Effector memory CD4-positive, alpha-beta T cell (primary cell): ENCODE data around the gene GOLGA5.
A peak's percentile ranks its signal among the peaks of the same experiment; 100 is the strongest.

Experiments
- DNase-seq, 3 donors: peaks; one replicate each; pipeline ENCODE4 v3.0.0-alpha.2; 2020
- H3K27ac ChIP-seq: 2 replicates; pipeline ENCODE4 v1.7.0; 2013; ENCODE audit warnings: mild to moderate bottlenecking, low read length, moderate library complexity; ENCODE audit not compliant: insufficient read depth, poor library complexity, severe bottlenecking
- H3K27me3 ChIP-seq: replicated peaks from 2 replicates; pipeline ENCODE4 v1.7.0; 2013; ENCODE audit warnings: mild to moderate bottlenecking, low read length; ENCODE audit not compliant: insufficient read depth, control insufficient read depth, poor library complexity, severe bottlenecking
- H3K36me3 ChIP-seq: 2 replicates; pipeline ENCODE4 v1.7.0; 2013; ENCODE audit warnings: mild to moderate bottlenecking, low read length, moderate library complexity; ENCODE audit not compliant: control insufficient read depth, insufficient read depth
- H3K4me1 ChIP-seq: 2 replicates; pipeline ENCODE4 v1.7.0; 2013; ENCODE audit warnings: low read length, mild to moderate bottlenecking; ENCODE audit not compliant: control insufficient read depth, insufficient read depth, poor library complexity, severe bottlenecking
- H3K4me3 ChIP-seq: 2 replicates; pipeline ENCODE4 v1.7.0; 2013; ENCODE audit warnings: low read length, low read depth, mild to moderate bottlenecking; ENCODE audit not compliant: insufficient read depth, poor library complexity, severe bottlenecking
- H3K9me3 ChIP-seq: 2 replicates; pipeline ENCODE4 v1.7.0; 2013; ENCODE audit warnings: mild to moderate bottlenecking, low read length, moderate library complexity; ENCODE audit not compliant: control insufficient read depth

GOLGA5 gene

DNA sequence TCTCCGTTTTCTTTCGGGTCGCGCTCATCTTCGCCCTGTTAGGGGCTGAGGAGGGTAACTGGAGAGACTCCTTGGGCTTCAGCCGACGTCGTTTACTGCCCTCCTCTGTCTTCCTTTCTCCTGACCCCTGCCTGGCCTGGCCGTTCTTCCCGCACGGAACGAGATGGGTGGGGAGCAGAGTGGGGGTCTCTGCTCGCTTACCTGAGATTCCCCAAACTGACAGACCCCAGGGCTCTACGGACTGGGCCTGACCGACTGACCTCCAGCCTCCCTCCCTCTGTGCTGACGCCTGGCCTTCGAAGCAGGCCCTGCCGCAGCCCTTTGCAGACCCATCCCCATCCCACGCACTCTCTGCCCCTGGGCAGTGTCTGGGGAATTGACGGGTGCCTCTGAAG lies 439 bp downstream of the GOLGA5 start:
- no peak for DNase-seq
- Histone ChIP-seq H3K27ac (peak overlapping the region; percentile 79), H3K9me3 (peaks cover 4% of the 10 kb centered on the region), H3K27me3 (no peaks in the 10 kb centered on the region), H3K4me3 (peak overlapping the region; percentile 87), H3K4me1 (peaks cover 9% of the 10 kb centered on the region), H3K36me3 (peaks cover 11% of the 10 kb centered on the region)

DNA sequence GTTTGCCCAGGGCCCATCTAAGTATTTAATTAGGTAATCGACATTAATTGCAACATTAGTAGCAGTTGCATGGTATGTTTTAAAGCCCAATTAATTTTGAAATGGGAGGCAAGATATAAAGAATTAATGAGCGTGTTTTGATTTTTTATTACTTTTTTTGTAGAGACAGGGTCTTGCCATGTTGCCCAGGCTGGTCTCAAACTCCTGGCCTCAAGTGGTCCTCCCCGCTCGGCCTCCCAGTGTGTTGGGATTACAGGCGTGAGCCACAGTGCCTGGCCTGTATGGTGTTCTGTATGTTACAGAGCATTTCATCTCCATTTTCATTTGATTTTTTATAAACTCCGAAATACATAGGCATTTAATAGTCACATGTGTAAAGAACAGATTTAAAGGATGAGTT lies 856 bp downstream of the GOLGA5 start:
- DNase-seq, result no peak
- H3K36me3 ChIP-seq, result peaks cover 11% of the 10 kb centered on the region
- H3K27me3 ChIP-seq, result no peaks in the 10 kb centered on the region
- peaks cover 9% of the 10 kb centered on the region for H3K4me1 ChIP-seq
- peaks cover 3% of the 10 kb centered on the region for H3K9me3 ChIP-seq
- peak overlapping the region; percentile 87 for H3K4me3 ChIP-seq
- H3K27ac ChIP-seq, result peak overlapping the region; percentile 79

DNA sequence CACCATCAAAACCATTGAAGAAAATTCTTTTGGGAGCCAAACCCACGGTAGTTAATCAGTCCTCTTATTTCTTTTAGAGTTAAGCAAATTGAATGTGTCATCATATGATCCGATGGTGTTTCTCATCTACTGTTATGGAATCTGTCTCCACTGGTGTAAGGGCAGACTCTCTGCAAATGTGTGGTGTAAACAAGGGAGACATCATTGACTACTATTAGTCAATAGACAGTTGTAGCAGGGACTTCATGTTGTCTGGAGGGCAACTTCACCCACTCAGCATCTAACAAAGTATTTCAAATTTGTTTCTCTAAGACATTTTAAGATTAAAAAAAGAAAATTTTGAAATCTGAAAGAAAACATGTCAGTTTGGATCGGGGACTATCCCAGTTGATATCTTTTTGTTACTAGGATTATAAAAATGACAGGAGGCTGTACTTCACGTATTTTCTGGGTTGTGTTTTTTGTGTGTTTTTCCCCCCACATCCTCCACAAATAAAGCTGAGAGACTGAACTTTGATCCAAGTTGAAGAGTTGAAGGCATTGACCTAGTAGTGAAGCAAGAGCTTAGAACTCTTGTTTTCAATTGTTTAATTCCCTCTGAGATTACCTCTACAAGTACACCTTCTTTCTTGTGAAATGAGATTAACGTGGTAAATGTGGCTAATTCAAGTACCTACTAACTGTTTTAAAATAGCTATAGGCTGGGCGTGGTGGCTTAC lies 4.0 kb downstream of the GOLGA5 start:
- Histone ChIP-seq H3K27me3 (no peaks in the 10 kb centered on the region), H3K9me3 (no peaks in the 10 kb centered on the region), H3K27ac (no peak overlapping the region), H3K4me3 (no peak overlapping the region), H3K4me1 (peaks cover 12% of the 10 kb centered on the region), H3K36me3 (peaks cover 11% of the 10 kb centered on the region)
- DNase-seq, result no peak

DNA sequence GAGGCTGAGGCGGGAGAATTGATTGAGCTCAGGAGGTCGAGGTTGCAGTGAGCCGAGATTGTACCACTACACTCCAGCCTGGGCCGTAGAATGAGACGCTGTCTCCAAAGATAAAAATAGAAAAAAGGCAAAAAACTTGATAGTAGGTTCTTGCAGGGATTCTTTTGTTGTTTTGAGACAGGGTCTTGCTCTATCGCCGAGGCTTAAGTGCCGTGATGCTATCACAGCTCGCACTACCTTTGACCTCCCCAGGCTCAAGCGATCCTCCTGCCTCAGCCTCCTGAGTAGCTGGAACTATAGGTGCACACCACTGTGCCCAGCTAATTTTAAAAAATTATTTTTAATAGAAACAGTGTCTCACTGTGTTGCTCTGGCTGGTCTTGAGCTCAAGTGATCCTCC lies 4.7 kb downstream of the GOLGA5 start:
- Histone ChIP-seq H3K36me3 (peaks cover 15% of the 10 kb centered on the region), H3K4me3 (no peak overlapping the region), H3K4me1 (peaks cover 12% of the 10 kb centered on the region), H3K27ac (no peak overlapping the region), H3K27me3 (no peaks in the 10 kb centered on the region), H3K9me3 (no peaks in the 10 kb centered on the region)
- DNase-seq, result no peak

DNA sequence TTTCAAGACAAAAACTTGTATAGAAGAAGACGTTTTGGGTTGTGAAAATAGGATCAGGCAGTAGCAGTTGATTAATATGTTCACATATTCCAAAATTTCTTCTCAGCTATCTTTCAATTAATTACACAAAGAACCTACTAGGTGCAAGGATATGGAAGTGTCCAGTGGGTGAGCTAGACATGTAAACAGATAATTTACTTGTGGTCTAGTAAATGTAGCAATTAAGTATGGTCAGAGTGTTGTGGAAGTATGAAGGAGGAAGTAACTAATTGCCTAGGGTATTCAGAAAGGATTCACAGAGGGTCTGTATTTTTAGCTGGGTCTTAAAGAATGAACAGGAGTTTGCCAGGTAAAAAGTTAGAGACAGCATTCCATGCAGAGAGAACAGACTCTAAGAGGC lies 5.9 kb downstream of the GOLGA5 start:
- H3K36me3 ChIP-seq, result peaks cover 19% of the 10 kb centered on the region
- peaks cover 6% of the 10 kb centered on the region for H3K4me1 ChIP-seq
- H3K27ac ChIP-seq, result no peak overlapping the region
- no peak overlapping the region for H3K4me3 ChIP-seq
- no peaks in the 10 kb centered on the region for H3K9me3 ChIP-seq
- H3K27me3 ChIP-seq, result no peaks in the 10 kb centered on the region
- no peak for DNase-seq

DNA sequence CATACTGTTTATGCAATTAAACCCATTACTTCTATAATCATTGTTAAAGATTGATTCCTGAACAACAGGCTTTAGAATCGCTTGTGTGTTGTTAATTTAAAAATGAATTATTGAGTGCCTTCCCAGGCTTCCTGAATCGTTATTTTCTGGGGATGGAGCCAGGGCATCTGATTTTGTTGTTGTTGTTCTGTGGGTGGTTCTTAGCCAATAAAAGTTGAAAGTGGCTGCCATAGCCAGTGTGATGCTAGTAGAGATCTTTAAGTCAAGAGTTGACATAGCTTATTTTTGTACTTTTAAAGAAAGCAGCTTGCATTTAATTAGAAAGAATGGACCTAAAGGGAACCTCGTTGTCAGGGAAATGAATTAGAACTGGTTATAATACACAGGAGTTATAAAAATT lies 6.4 kb downstream of the GOLGA5 start:
- no peak overlapping the region for H3K27ac ChIP-seq
- H3K4me1 ChIP-seq, result peaks cover 5% of the 10 kb centered on the region
- H3K36me3 ChIP-seq, result peaks cover 20% of the 10 kb centered on the region
- DNase-seq, result no peak
- H3K27me3 ChIP-seq, result no peaks in the 10 kb centered on the region
- no peak overlapping the region for H3K4me3 ChIP-seq
- no peaks in the 10 kb centered on the region for H3K9me3 ChIP-seq

DNA sequence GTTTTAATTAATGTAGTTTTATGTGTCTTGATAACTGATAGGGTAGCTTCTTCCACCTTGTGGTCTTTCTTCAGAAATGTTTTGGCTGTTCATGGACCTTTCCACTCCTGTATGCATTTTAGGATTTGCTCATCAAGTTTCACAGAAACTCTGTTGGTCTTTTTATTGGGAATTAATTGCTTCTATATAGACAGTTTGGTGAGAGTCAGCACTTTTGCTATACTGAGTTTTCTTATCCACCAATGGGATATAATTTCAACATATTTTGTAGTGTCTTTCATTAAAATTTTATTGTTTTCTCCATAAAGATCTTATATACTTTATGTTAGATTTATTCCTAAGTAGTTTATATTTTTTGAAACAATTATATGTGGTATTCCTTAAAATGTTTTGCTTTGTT lies 7.8 kb downstream of the GOLGA5 start:
- no peak overlapping the region for H3K27ac ChIP-seq
- no peak overlapping the region for H3K4me3 ChIP-seq
- H3K9me3 ChIP-seq, result no peaks in the 10 kb centered on the region
- H3K36me3 ChIP-seq, result peaks cover 24% of the 10 kb centered on the region
- no peaks in the 10 kb centered on the region for H3K27me3 ChIP-seq
- DNase-seq, result no peak
- peaks cover 5% of the 10 kb centered on the region for H3K4me1 ChIP-seq

DNA sequence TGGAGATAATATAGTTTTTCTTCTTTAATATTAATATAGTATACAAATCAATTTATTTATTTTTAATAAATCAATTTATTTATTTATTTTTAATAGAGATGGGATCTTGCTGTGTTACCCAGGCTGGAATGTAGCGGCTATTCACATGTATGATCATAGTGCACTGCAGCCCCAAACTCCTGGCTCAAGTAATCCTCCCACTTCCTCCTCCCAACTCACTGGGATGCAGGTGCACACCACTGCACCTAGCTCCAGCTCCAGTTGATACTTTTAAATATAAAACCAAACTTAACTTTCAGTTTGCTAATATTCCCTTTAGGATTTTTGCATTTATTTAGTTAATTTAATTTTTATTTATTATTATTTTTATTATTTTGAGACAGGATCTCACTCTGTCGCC lies 8.6 kb downstream of the GOLGA5 start:
- H3K36me3 ChIP-seq, result peaks cover 23% of the 10 kb centered on the region
- DNase-seq, result no peak
- no peak overlapping the region for H3K4me3 ChIP-seq
- no peak overlapping the region for H3K27ac ChIP-seq
- no peaks in the 10 kb centered on the region for H3K9me3 ChIP-seq
- H3K27me3 ChIP-seq, result no peaks in the 10 kb centered on the region
- peaks cover 5% of the 10 kb centered on the region for H3K4me1 ChIP-seq

DNA sequence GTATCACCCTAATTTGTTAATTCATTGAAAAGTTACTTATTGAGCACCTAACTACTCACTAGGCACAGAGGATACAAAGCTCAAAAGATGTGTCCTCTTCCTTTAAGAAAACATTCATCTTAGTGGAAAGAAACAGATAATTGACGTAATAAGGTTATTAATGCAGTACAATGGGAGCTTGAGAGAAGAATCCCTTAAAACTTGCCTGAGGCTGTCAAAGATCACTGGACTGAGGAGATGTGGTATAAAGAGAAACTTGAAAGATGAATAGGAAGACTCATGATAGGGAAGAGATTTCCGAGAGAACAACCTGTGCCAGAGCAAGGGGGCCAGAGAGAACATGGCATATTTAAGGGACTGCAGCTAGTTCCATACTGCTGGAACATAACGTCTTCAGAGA lies 19.1 kb downstream of the GOLGA5 start:
- H3K27me3 ChIP-seq, result no peaks in the 10 kb centered on the region
- H3K4me3 ChIP-seq, result no peak overlapping the region
- peaks cover 92% of the 10 kb centered on the region for H3K36me3 ChIP-seq
- H3K27ac ChIP-seq, result no peak overlapping the region
- no peak for DNase-seq
- no peaks in the 10 kb centered on the region for H3K9me3 ChIP-seq
- no peaks in the 10 kb centered on the region for H3K4me1 ChIP-seq

DNA sequence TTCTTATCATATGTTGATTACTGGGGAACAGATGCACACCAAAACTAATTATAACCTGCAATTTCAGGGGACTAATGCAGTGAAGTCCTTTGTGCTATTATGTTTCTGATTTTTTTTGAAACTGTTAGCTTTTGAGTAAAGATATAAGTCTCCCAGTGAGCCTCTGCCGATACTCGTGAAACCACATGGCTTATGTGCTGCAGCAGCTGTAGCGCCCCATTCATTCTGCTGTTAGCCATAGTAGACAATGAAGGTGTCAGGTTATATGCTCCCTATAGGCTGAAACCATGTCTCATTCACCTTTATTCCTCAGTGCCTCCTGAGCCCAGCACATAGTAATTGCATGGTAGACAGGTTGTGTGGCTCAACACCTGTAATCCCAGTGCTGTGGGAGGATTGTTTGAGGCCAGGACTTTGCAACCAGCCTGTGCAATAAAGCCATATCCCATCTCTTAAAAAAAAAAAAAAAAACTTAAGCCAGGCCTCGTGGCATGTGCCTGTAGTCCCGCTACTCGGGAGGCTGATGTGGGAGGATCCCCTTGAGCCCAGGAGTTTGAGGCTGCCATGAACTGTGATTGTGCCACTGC lies 25.0 kb downstream of the GOLGA5 start:
- peaks cover 69% of the 10 kb centered on the region for H3K36me3 ChIP-seq
- no peak overlapping the region for H3K4me3 ChIP-seq
- H3K27me3 ChIP-seq, result no peaks in the 10 kb centered on the region
- H3K9me3 ChIP-seq, result no peaks in the 10 kb centered on the region
- no peak for DNase-seq
- H3K4me1 ChIP-seq, result no peaks in the 10 kb centered on the region
- no peak overlapping the region for H3K27ac ChIP-seq
